ENCODE measurements around the gene OCEL1.
A peak's percentile ranks its signal among the peaks of the same experiment; 100 is the strongest.

Gene OCEL1

GRCh38 chr19:17220207-17220758, 5.7 kb upstream of the OCEL1 start:
- Mint-ChIP-seq H3K4me3 (no peak overlapping the region), H3K36me3 (ENCODE audit: low read depth) (peaks cover 36% of the 10 kb centered on the region), H3K27ac (no peak overlapping the region), H3K27me3 (ENCODE audit: low read depth, poor library complexity) (peaks cover 6% of the 10 kb centered on the region), H3K4me1 (peaks cover 14% of the 10 kb centered on the region), H3K9me3 (no peaks in the 10 kb centered on the region)
- no peak for DNase-seq
- TF ChIP-seq CTCF (IDR thresholded peaks at IDR 0.05), result no peak

GRCh38 chr19:17225053-17225452, 973 bp upstream of the OCEL1 start:
- no peak overlapping the region for H3K27ac Mint-ChIP-seq
- H3K4me3 Mint-ChIP-seq, result peak overlapping the region; percentile 61
- TF ChIP-seq CTCF (IDR thresholded peaks at IDR 0.05), result no peak
- no peaks in the 10 kb centered on the region for H3K9me3 Mint-ChIP-seq
- no peak for DNase-seq
- no peaks in the 10 kb centered on the region for H3K36me3 Mint-ChIP-seq (ENCODE audit: low read depth)
- H3K27me3 Mint-ChIP-seq (ENCODE audit: low read depth, poor library complexity), result peaks cover 3% of the 10 kb centered on the region
- H3K4me1 Mint-ChIP-seq, result peaks cover 11% of the 10 kb centered on the region

- Mint-ChIP-seq H3K27ac (no peak overlapping the region), H3K9me3 (no peaks in the 10 kb centered on the region), H3K36me3 (ENCODE audit: low read depth) (peaks cover 16% of the 10 kb centered on the region), H3K4me3 (no peak overlapping the region), H3K4me1 (peaks cover 11% of the 10 kb centered on the region), H3K27me3 (ENCODE audit: low read depth, poor library complexity) (peaks cover 3% of the 10 kb centered on the region)
- no peak for TF ChIP-seq CTCF (IDR thresholded peaks at IDR 0.05)
- DNase-seq, result no peak
These were observed 1.9 kb downstream of the OCEL1 start for GRCh38 chr19:17227798-17228367.

GRCh38 chr19:17229890-17230289, 3.9 kb downstream of the OCEL1 start:
- TF ChIP-seq CTCF (IDR thresholded peaks at IDR 0.05), result no peak
- Mint-ChIP-seq H3K9me3 (no peaks in the 10 kb centered on the region), H3K4me3 (no peak overlapping the region), H3K36me3 (ENCODE audit: low read depth) (peaks cover 32% of the 10 kb centered on the region), H3K27ac (no peak overlapping the region), H3K27me3 (ENCODE audit: low read depth, poor library complexity) (peaks cover 4% of the 10 kb centered on the region), H3K4me1 (peaks cover 25% of the 10 kb centered on the region)
- no peak for DNase-seq

GRCh38 chr19:17232258-17232657, 6.2 kb downstream of the OCEL1 start:
- Mint-ChIP-seq H3K27me3 (ENCODE audit: low read depth, poor library complexity) (peaks cover 4% of the 10 kb centered on the region), H3K27ac (no peak overlapping the region), H3K4me1 (peaks cover 30% of the 10 kb centered on the region), H3K4me3 (no peak overlapping the region), H3K36me3 (ENCODE audit: low read depth) (peaks cover 32% of the 10 kb centered on the region), H3K9me3 (no peaks in the 10 kb centered on the region)
- no peak for TF ChIP-seq CTCF (IDR thresholded peaks at IDR 0.05)
- DNase-seq, result no peak

GRCh38 chr19:17234911-17235299, 8.9 kb downstream of the OCEL1 start:
- H3K4me3 Mint-ChIP-seq, result peak overlapping the region; percentile 65
- DNase-seq, result peak; percentile 59
- no peak for TF ChIP-seq CTCF (IDR thresholded peaks at IDR 0.05)
- H3K27me3 Mint-ChIP-seq (ENCODE audit: low read depth, poor library complexity), result peaks cover 4% of the 10 kb centered on the region
- H3K4me1 Mint-ChIP-seq, result peaks cover 42% of the 10 kb centered on the region
- no peaks in the 10 kb centered on the region for H3K9me3 Mint-ChIP-seq
- H3K27ac Mint-ChIP-seq, result no peak overlapping the region
- peaks cover 45% of the 10 kb centered on the region for H3K36me3 Mint-ChIP-seq (ENCODE audit: low read depth)
